Activated CD4-positive, alpha-beta T cell treated with anti-CD3 and anti-CD28 coated beads, Interleukin-2, amount 50 U/mL, for 4 hours (primary cell): ENCODE measurements around the gene SLIT3.
"Not testable (repeated sequence)": the region's sequence is repeated elsewhere in the genome, so short reads cannot be mapped to it uniquely, and the experiment has no call there.

Source experiments
- DNase-seq, 2 experiments: peaks; one replicate each; pipeline ENCODE4 v3.0.0-alpha.2; 2020

SLIT3 gene

GRCh38 chr5:169216866-169217265 is 84.1 kb downstream of the SLIT3 start:
- no peak for DNase-seq

GRCh38 chr5:169213479-169213878 is 87.5 kb downstream of the SLIT3 start:
- no peak for DNase-seq

- not testable (repeated sequence) for DNase-seq
Measured at GRCh38 chr5:169211761-169212160, 89.2 kb downstream of the SLIT3 start.

GRCh38 chr5:169204788-169205400 is 96.0 kb downstream of the SLIT3 start:
- no peak for DNase-seq

GRCh38 chr5:169202969-169203368 is 98.0 kb downstream of the SLIT3 start:
- DNase-seq: no peak

GRCh38 chr5:169201597-169201996 is 99.3 kb downstream of the SLIT3 start:
- DNase-seq: no peak

GRCh38 chr5:169200125-169200778 is 100.7 kb downstream of the SLIT3 start:
- no peak for DNase-seq

- no peak for DNase-seq
Measured at GRCh38 chr5:169197343-169197742, 103.6 kb downstream of the SLIT3 start.

- no peak for DNase-seq
Measured at GRCh38 chr5:169196059-169196458, 104.9 kb downstream of the SLIT3 start.

GRCh38 chr5:169195601-169196000 is 105.3 kb downstream of the SLIT3 start:
- no peak for DNase-seq

- no peak for DNase-seq
Measured at GRCh38 chr5:169192536-169192935, 108.4 kb downstream of the SLIT3 start.

- no peak for DNase-seq
Measured at GRCh38 chr5:169190849-169191248, 110.1 kb downstream of the SLIT3 start.

GRCh38 chr5:169185626-169186025 is 115.3 kb downstream of the SLIT3 start:
- DNase-seq: no peak

- no peak for DNase-seq
Measured at GRCh38 chr5:169183576-169183975, 117.4 kb downstream of the SLIT3 start.

- no peak for DNase-seq
Measured at GRCh38 chr5:169182797-169183196, 118.1 kb downstream of the SLIT3 start.

- DNase-seq: no peak
Measured at GRCh38 chr5:169181814-169182213, 119.1 kb downstream of the SLIT3 start.

- DNase-seq: no peak
Measured at GRCh38 chr5:169178754-169179153, 122.2 kb downstream of the SLIT3 start.

GRCh38 chr5:169178274-169178673 is 122.7 kb downstream of the SLIT3 start:
- no peak for DNase-seq

- no peak for DNase-seq
Measured at GRCh38 chr5:169176709-169177694, 123.9 kb downstream of the SLIT3 start.

- no peak for DNase-seq
Measured at GRCh38 chr5:169175733-169176132, 125.2 kb downstream of the SLIT3 start.

- DNase-seq: no peak
Measured at GRCh38 chr5:169174923-169175322, 126.0 kb downstream of the SLIT3 start.

- DNase-seq: no peak
Measured at GRCh38 chr5:169173372-169173771, 127.6 kb downstream of the SLIT3 start.

- DNase-seq: no peak
Measured at GRCh38 chr5:169171515-169171914, 129.4 kb downstream of the SLIT3 start.

GRCh38 chr5:169169783-169170182 is 131.2 kb downstream of the SLIT3 start:
- no peak for DNase-seq
